Adrenal gland (tissue), 12 donors: ENCODE measurements around the gene SERPINA3. TPM values are rescaled to one million over a fixed set of nuclear protein-coding genes. Genes with fewer than 3 reads are reported as not detected.
A peak's percentile ranks its signal among the peaks of the same experiment; 100 is the strongest.
"Not testable (repeated sequence)": the region's sequence is repeated elsewhere in the genome, so short reads cannot be mapped to it uniquely, and the experiment has no call there.

ENCODE experiments used
- DNase-seq, 7 donors: peaks; one replicate each; pipeline ENCODE4 v3.0.0-alpha.2; 2019 to 2020
- H3K27ac ChIP-seq, 5 donors: fragments of 200-600 bp; sonication (generic) in 4 of 5; 1 replicate in 3 of 5; 2 replicates in 2 of 5; pipeline versions ENCODE4 v1.5.1 to v1.8.0; 2016 to 2020; ENCODE audit warnings: mild to moderate bottlenecking in 1 of 5
- H3K27me3 ChIP-seq: fragments of 200-600 bp; 2 replicates; pipeline ENCODE4 v1.8.0; 2021
- H3K36me3 ChIP-seq, 2 donors: fragments of 200-600 bp; replicated peaks in 1 of 2; 1 replicate in 1 of 2; 2 replicates in 1 of 2; pipeline versions ENCODE4 v1.5.1 to v1.8.0; 2018 to 2022
- H3K4me1 ChIP-seq, 2 donors: fragments of 200-600 bp; replicated peaks in 1 of 2; 1 replicate in 1 of 2; 2 replicates in 1 of 2; pipeline versions ENCODE4 v1.5.1 to v1.8.0; 2018 to 2021
- H3K4me3 ChIP-seq, 4 donors: fragments of 200-600 bp; sonication (generic) in 3 of 4; one replicate each; pipeline ENCODE4 v1.5.1; 2016 to 2018
- H3K9me3 ChIP-seq, 3 donors: fragments of 200-600 bp; sonication (generic) in 1 of 3; replicated peaks in 1 of 3; 1 replicate in 2 of 3; 2 replicates in 1 of 3; pipeline versions ENCODE4 v1.5.1 to v1.8.0; 2016 to 2021
- CTCF ChIP-seq, 6 experiments: fragments of 450-650 bp in 4 of 6; fragments of 200-600 bp in 2 of 6; sonication (generic) in 1 of 6; IDR thresholded peaks; 1 replicate in 5 of 6; 2 replicates in 1 of 6; pipeline versions ENCODE4 v1.5.1 to v1.8.0; 2016 to 2021; ENCODE audit warnings: antibody characterized with exemption in 6 of 6, mild to moderate bottlenecking in 2 of 6, moderate library complexity in 1 of 6
- POLR2A ChIP-seq, 2 donors: fragments of 450-650 bp; IDR thresholded peaks; one replicate each; pipeline ENCODE4 v1.6.1; 2017; ENCODE audit warnings: antibody characterized with exemption in 2 of 2, mild to moderate bottlenecking in 2 of 2, moderate library complexity in 1 of 2
- WGBS, 4 donors: extraction: QIAGEN DNeasy Blood & Tissue Kit in 2 of 4; methylation state at CpG; one replicate each; pipeline versions ENCODE4 v1.1.5 to v1.1.7; 2013 to 2017; 5-methylcytosine and 5-hydroxymethylcytosine counted together
- intact Hi-C, 2 donors: fragments of 100-400 bp; cut with DNase I; formaldehyde crosslinking; loops; one replicate each; pipeline versions ENCODE4 v1.14.1 to v1.15.0; 2022 to 2023
- polyA plus RNA-seq, 3 donors: library from polyadenylated mRNA; stranded (reverse); fragments of 200-250 nt in 2 of 3; fragments of 350-450 nt in 1 of 3; fragmentation: Illumina TruSeq in 1 of 3; extraction: RNeasy Lipid Tissue Mini Kit (QIAGEN cat#74804) in 1 of 3; gene quantifications; one replicate each; pipeline ENCODE4 v1.2.3, GENCODE V29; 2013 to 2014
- total RNA-seq, 9 donors: library from RNA; depleted of rRNA in 4 of 9; stranded (reverse); fragments of >200 nt in 4 of 9; fragments of 120-200 nt in 1 of 9; fragmentation: NEBNext Ultra II Directional in 1 of 9; extraction: Animal tissue kit (Norgen Biotek cat#: 25700) in 1 of 9; gene quantifications; one replicate each; pipeline versions ENCODE4 v1.1.0 to v1.2.4, GENCODE V29; 2013 to 2023
- donor health status: healthy with polysubstance abuse.
- donor health status: Bipolar disorder and iron deficiency.
- donor health status: DM: yes; HTN: yes; CAD: no.
- donor health status: DM: no; HTN: no; CAD: no.
- donor health status: DM: no; HTN: no; CAD: no.
- donor health status: DM: yes; HTN: yes; CAD: no.

Gene SERPINA3
- total and polyA plus RNA-seq, 12 donors: 2.5 to 245 (median 34.0) TPM

- peak in 4 of 7 donors; percentile 40 to 59 (median 52) for DNase-seq
- no peaks in the 10 kb centered on the region for H3K9me3 ChIP-seq
- H3K36me3 ChIP-seq: no peaks in the 10 kb centered on the region
- no peak for TF ChIP-seq POLR2A (IDR thresholded peaks at IDR 0.05)
- no peak for TF ChIP-seq CTCF (IDR thresholded peaks at IDR 0.05)
- WGBS, 4 donors: 74 to 85% (median 76%) methylated on average over 4 to 5 of the region's 5 CpGs
- H3K27ac ChIP-seq: no peak overlapping the region
- intact Hi-C loops: no loop called here
- peaks cover 2 to 5% of the 10 kb centered on the region in 2 donors for H3K4me1 ChIP-seq
- H3K4me3 ChIP-seq: no peak overlapping the region
- H3K27me3 ChIP-seq: no peaks in the 10 kb centered on the region
These were observed 36.2 kb upstream of the SERPINA3 start for GRCh38 chr14:94575730-94576585.

- H3K36me3 ChIP-seq, H3K27me3 ChIP-seq, H3K27ac ChIP-seq, H3K9me3 ChIP-seq, H3K4me3 ChIP-seq, intact Hi-C loops, DNase-seq: not testable (repeated sequence)
- H3K4me1 ChIP-seq: peaks cover 3 to 13% of the 10 kb centered on the region in 2 donors
These were observed 34.7 kb upstream of the SERPINA3 start for GRCh38 chr14:94577472-94577871.

GRCh38 chr14:94578712-94579111 lies 33.5 kb upstream of the SERPINA3 start:
- TF ChIP-seq CTCF (IDR thresholded peaks at IDR 0.05) (no peak), POLR2A (IDR thresholded peaks at IDR 0.05) (no peak)
- 75 to 88% (median 79%) methylated on average over 6 of the region's 6 CpGs for whole genome bisulfite sequencing, 4 donors
- Histone ChIP-seq H3K4me3 (no peak overlapping the region), H3K9me3 (no peaks in the 10 kb centered on the region), H3K36me3 (no peaks in the 10 kb centered on the region), H3K27me3 (no peaks in the 10 kb centered on the region), H3K27ac (no peak overlapping the region), H3K4me1 (peaks cover 14 to 24% of the 10 kb centered on the region in 2 donors)
- intact Hi-C loops: no loop called here
- no peak for DNase-seq

GRCh38 chr14:94581127-94581999 lies 30.8 kb upstream of the SERPINA3 start, which contains the start of gene SERPINA5:
Gene SERPINA5 (plus strand): TSS chr14:94581426. CDS start chr14:94587363, 5,937 bp downstream.
- peak within 1 kb of the TSS; percentile 67 to 89 (median 78) for H3K27ac ChIP-seq
- H3K36me3 ChIP-seq: no peaks in the 10 kb centered on the region
- intact Hi-C loops: no loop called here
- H3K4me3 ChIP-seq: peak within 1 kb of the TSS; percentile 14 to 55 (median 34)
- peaks cover 41 to 43% of the 10 kb centered on the region in 2 donors for H3K4me1 ChIP-seq
- no peaks in the 10 kb centered on the region for H3K27me3 ChIP-seq
- 18 to 26% (median 21%) methylated on average over 16 to 18 of the region's 18 CpGs for WGBS, 4 donors
- no peak for TF ChIP-seq CTCF (IDR thresholded peaks at IDR 0.05)
- TF ChIP-seq POLR2A (IDR thresholded peaks at IDR 0.05): peak in 1 of 2 donors; percentile 83
- no peaks in the 10 kb centered on the region for H3K9me3 ChIP-seq
- peak; percentile 88 to 96 (median 95) for DNase-seq
